Stimulated activated naive CD4-positive, alpha-beta T cell (primary cell): ENCODE results near the gene PLEKHN1.
"Not testable (repeated sequence)": the region's sequence is repeated elsewhere in the genome, so short reads cannot be mapped to it uniquely, and the experiment has no call there.

ENCODE experiments used
- DNase-seq, 6 experiments: peaks; one replicate each; lab custom pipeline; 2025; lab: John Stamatoyannopoulos, UW

PLEKHN1 gene

DNA sequence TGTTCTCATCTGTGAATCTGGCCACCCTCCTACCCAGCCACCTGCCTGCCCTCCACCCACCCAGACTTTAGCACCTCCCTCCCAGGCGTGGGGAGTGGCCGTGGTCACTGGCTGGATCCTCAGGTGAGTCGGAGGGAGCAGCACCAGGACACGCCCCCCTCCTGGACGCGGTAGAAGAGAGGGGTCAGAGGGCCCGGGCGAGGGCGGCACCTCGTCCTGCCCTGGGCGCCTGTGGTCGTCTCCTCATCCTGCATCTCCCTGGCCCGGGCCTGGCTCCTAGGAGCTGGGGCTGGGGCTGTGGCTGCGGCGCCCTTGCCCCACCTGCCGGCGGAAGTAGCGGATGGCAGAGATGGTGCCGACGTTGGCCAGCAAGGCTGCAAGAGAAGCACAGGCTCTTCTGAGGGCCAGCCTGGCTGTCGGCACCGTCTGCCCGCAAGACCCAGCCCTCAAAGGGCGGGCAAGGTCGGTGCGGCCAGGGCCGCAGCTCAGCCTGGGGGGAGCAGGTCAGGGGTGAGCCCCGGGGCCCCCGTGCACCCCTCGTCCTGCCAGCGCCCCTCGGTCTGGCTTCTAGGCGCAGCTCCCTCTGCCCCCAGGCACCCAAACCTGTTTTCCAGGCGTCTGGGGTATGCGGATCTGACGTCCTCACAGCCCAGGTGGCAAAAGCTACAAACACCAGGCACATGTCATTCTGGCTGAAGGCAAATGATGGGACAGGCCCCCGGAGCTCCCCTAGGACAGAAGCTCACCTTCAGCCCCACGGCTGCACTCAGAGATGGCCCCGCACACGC, 9.8 kb downstream of the PLEKHN1 start:
- DNase-seq, result peak in 5 of 6 experiments; percentile 23 to 63 (median 39)

DNA sequence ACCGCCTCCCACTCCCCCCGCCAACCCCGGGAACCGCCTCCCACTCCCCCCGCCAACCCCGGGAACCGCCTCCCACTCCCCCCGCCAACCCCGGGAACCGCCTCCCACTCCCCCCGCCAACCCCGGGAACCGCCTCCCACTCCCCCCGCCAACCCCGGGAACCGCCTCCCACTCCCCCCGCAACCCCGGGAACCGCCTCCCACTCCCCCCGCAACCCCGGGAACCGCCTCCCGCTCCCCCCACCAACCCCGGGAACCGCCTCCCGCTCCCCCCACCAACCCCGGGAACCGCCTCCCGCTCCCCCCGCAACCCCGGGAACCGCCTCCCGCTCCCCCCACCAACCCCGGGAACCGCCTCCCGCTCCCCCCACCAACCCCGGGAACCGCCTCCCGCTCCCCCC, 10.5 kb downstream of the PLEKHN1 start:
- DNase-seq, result not testable (repeated sequence)

DNA sequence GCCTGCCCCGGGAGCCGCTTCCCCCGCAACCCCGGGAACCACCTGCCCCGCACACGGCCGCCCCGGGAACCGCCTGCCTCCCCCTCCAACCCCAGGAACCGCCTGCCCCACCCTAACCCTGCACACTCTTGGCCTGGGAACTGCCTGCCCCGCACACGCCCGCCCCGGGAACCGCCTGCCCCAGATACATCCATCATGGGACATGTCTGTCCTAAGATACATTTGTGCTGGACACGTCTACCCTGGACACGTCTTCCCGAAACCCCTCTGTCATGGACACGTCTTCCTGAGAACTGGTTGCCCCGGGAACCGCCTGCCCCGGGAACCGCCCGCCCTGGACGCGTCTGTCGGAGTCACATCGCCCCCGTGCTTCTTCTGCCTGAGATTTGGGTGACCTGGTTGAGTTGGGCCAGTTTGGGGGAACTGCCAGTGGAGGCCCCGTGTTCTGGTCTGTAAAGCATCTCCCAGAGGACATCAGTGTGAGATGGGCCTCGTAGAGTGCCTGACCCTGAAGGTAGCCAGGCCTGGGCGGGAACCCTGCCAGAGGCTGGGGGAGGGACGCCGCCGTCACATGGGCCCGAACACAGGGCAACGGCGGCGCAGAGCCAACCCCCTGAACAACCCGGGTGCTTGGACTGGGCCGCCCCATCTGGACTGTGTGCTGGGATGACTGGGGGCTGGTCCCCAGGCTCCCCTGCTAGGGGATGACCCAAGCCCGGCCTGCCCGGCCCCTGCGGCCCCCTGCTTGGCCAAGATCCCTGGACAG, 12.0 kb downstream of the PLEKHN1 start:
- no peak for DNase-seq

DNA sequence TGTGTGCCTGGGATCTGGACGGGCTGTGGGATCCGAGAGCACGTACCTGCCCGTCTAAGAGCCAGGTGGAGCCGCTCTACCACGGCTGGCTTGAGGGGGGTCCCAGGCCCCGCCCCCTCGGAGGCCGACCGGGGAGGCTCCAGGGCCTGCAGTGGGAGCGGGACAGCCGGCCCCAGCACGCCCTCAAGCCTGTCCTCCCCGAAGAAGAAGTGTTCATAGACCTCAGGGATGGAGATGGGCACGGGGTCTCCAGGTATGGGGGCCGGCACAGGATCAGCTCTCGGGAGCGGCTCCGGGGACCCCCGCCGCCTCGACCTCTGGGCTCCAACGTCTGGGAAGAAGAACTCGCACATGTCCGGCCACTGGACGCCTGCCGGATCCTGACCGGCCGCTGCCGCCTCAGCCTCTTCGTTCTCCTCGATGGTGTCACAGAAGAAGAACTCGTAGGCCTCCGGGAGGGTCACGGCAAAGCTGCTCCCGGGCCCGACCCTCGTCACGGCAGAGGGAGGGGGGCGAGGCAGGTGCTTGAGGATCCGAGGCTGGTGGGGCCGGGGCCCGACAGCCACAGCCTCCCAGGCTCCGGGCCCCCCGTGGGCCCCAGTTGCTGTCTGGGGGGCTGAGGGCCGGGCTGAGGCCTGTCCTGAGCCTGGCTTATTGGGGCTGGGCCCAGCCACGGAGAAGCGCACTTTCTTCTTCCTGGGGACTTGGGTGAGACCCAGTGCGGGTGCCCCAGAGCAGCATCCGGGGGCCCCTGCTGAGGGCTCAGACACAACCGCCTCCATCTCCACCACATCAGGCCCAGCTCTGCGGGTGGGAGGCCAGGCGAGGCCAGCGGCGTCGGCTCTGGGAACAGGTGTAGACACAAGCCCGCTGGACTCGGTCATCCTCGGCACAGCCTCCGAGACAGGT, 12.8 kb downstream of the PLEKHN1 start:
- DNase-seq, result no peak

DNA sequence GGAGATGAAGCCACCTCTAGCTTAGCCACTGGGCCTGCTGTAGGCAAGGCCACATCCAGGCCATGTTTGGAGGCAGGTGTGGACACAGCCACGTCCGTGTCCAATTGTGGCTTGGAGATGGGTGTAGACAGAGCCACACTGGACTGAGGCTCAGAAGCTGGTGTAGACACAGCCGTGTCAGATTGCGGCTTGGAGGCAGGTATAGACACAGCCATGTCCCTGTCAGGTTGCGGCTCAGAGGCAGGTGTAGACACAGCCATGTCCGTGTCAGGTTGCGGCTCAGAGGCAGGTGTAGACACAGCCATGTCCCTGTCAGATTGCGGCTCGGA, 13.4 kb downstream of the PLEKHN1 start:
- DNase-seq, result no peak

DNA sequence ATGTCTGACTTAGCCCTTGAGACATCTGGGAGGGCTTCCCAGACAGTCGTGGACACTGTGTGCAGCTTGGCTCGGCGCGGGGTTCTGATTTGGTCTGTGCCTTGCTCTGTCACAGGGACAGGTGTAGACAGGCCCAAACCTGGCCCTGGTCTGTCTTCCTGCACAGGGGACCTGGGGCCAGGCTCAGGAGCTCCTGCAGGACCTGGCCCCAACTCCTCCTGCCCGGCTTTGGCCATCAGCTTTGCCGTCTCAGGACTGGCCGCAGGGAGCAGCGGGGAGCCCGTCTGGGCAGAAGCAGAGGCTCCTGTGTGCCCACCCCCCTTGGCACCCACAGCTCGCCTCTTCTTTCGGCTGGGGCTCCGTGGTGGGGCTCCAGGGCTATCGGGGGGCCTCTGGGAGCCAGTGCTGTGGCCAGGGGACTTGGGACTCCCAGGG, 13.9 kb downstream of the PLEKHN1 start:
- no peak for DNase-seq

DNA sequence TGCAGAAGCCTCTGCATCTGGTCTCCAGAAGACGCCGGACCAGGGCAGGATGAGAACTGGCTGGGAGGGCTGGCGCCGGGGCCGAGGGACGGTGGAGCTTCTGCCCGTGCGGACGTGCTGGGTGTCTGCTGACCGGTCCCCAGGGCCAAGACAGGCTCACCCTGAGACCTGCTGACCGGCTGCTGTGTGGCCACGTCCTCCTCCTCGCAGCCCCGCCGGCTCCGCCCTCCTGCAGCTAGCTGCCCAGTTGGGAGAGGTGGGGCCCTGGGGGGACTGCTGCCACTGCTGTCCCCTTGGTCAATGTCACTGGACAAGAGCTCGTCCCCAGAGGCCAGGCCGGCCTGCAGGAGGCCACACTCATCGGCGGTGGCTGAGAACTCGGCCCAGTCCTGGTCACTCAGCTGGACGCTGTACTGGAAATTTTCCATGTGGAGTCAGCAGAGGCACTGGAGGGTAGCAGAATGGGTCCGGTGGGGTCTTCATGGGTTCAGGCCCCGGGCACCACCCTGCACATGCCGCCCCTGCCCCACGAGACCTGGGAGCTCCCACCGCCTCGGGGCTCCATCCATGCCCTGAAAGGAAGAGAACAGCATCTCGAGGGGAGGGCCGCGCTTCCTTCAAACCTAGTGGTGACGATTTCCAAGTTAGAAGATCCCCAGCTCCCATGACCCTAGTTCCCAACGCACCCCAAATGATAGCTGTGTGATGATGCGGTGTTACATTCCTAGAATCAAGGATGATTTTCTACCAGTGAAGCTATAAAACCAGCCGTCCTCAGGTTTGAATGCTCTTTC, 14.5 kb downstream of the PLEKHN1 start:
- DNase-seq, result no peak

DNA sequence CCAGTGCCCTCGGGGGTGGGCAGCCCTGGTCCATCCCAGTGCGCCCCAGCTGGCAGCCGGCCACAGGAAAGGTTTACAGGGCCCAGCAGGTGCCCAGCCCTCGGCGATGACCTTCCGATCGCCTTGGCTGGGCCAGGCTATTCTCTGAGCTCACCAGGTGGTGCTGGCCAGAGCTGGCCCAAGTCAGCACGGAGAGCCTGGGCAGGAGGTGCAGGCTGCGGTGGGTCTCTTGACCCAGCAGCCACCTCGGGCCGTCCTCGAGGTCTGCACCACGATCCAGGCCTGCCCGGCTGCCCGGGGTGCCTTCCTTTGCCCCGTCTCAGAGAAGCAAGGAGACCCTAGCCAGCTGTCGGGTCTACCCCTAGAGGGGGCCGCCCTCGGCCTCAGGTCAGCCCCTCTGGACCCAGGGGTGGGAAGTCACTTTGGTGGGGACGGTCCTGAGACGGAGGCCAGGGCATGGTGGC, 15.2 kb downstream of the PLEKHN1 start:
- no peak for DNase-seq

DNA sequence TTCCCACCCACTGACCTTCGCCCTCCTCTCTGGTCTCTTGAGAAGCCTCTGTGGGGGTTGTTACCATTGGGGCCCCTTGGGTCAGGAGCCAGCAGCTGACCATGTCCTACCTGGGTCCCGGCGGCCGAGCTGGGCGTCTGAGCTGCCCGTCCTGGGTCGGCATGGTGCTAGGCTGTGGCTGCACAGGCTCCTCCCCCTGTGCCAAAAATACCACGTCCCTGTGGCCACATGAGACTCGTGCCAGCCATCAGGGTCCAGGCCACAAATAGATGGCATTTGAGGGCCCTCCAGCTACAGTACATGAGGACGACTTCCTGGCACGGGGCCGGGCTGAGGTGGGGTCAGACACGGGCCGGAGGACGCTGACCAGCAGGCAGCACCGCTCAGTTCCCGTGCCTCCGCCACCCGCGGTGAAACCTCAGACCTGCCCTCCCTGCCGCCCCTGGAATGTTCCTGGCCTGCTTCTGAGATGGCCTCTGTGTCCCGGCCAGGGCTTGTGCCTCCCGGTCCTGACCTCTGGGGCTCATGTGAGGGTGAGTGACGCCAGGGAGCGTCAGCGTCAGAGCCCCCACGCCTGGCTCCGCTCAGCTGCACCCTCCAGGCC, 15.8 kb downstream of the PLEKHN1 start, which contains the start of gene PERM1:
Gene PERM1 (minus strand): TSS at position 139 of the 604 bp plus-strand sequence. CDS start 1,064 bp downstream, outside the sequence.
- no peak for DNase-seq

DNA sequence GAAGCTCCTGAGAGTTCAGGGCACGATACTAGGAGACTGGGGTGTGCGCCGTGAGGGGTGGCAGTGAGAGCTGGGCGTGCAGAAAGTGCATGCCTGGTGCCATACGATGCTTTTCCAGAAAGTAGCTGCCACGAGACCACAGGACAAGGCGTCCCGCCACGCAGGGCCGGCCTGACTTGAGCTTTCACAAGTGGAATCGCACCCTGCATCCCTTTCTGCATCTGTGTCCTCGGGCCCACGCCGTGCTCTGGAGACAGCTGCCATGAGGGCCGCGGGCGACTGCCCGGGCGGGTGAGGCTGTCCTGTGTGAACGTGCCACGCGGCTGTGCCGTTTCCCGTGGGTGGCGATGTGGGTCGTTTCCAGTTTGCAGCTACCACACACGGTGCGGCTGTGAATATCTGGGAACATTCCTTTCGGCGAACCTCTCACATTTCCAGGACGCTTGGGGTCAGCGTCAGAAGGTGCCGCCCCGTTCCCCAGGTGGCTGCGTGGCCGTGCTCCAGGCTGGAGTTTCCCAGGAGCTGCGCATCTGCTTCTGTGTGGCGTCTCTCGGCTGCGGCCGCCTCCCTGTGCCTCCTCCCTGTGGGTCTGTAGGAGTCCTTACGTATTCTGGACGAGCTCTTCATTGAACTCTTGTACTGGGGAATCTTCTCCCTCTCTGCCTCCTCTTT, 16.6 kb downstream of the PLEKHN1 start:
- DNase-seq, result no peak

DNA sequence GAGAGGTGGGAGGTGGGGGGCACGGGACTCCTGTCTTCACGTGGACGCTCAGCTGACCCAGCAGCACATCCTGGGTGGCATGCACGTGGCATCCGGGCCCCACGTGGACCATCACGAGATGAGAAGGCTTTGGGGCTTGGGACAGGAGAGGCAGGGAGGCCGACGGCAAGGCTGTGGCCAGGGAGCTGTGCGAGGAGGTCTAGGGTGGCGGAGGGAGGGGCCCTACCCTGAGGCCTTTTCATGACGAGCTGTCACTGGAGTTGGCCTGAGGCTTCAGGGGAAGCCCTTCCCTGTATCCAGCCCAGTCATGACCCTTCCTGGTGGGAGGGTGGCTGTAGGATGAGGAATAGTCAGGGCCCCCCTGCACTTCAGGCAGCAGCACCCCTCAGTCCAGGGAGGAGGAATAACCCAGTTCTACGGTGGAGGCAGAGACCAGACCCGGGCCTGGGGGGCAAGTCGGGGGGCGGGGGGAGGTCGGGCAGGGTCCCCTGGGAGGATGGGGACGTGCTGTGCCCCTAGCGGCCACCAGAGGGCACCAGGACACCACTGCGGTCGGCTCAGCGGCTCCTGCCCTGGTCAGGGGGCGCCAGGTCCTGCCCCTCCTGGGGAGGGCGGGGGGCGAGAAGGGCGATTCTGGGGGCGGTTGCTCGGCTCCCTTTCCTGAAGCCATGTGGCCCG, 17.7 kb downstream of the PLEKHN1 start:
- peak in 5 of 6 experiments; percentile 28 to 69 (median 42) for DNase-seq

DNA sequence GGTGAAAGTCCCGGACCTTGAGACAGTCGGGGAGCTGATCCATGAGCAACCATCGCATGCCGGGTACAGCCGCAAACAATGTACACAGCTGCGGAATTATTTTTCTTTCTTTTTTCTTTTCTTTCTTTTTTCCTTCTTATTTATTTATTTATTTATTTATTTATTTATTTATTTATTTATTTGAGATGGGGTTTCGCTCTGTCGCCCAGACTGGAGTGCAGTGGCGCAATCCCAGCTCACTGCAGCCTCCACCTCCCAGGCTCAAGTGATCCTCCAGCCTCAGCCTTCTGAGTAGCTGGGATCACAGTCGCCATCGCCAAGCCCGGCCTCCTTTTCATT, 18.2 kb downstream of the PLEKHN1 start:
- DNase-seq, result no peak

DNA sequence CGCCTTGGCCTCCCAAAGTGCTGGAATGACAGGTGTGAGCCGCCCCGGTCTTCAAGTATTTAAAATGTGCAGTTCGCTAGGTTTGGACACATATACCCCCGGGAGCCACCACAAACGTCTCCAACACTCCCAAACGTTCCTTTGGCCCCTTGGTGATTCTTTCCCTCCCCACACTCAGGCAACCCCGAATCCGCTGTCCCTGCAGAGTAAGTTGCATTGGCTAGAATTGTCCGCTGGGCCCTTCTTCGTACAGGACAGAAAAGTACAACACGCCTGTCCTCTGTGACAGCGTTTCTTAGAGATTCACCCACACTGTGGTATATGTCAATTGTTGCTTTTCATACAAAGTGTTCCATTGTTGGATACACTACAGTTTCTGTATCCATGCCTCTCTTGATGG, 18.8 kb downstream of the PLEKHN1 start:
- DNase-seq, result no peak

DNA sequence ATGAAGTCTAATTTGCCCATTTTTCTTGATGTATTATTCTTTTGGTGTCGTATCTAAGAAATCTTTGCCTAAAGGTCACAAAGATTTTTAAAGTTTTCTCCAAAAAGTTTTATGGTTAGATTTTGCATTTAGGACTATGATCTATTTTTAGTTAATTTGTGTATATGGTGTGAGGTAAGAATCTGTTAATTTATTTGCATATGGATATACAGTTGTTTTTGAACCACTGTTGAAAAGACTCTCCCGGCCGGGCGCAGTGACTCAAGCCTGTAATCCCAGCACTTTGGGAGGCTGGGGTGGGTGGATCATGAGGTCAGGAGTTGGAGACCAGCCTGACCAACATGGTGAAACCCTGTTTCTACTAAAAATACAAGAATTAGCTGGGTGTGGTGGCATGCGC, 21.8 kb downstream of the PLEKHN1 start:
- not testable (repeated sequence) for DNase-seq

DNA sequence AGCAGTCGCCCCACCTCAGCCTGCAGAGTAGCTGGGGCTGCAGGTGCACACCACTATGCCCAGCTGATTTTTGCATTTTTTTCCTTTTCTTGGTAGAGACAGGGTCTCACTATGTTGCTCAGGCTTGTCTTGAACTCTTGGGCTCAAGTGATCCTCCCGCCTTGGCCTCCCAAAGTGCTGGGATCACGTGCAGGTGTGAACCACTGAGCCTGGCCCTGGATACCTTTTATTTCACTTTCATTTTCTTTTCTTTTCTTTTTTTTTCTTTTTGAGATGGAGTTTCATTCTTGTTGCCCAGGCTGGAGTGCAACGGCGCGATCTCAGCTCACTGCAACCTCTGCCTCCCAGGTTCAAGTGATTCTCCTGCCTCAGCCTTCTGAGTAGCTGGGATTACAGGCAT, 25.0 kb downstream of the PLEKHN1 start:
- not testable (repeated sequence) for DNase-seq

DNA sequence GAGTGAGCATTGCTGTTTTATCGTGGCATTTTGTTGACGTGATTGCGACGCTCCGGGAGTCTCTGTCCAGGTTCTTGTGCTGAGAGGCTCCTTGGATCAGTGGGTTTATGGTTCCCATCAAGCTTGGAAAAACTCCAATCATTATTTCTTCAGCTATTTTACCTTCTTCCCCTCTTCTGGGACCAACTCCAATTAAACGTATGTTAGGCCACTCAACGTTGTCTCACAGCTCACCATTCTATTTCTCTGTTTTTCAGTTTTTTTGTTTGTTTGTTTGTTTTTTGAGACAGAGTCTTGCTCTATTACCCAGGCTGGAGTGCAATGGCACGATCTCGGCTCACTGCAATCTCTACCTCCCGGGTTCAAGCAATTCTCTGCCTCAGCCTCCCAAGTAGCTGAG, 25.6 kb downstream of the PLEKHN1 start:
- no peak for DNase-seq

DNA sequence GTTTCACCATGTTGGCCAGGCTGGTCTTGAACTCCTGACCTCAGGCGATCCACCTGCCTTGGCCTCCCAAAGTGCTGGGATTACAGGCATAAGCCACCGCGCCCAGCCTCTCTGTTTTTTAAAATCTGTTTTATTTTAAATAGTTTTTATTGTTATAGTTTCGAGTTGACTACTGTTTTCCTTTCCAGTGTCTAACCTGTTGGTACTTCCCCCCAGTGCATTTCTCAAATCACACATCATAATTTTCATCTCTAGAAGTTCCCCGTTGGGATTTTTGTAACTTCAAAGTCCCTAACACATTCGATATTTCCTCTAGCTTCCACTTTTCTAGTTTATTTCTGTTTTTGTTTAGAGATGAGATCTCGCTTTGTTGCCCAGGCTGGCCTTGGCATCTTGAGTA, 26.1 kb downstream of the PLEKHN1 start:
- DNase-seq, result no peak

DNA sequence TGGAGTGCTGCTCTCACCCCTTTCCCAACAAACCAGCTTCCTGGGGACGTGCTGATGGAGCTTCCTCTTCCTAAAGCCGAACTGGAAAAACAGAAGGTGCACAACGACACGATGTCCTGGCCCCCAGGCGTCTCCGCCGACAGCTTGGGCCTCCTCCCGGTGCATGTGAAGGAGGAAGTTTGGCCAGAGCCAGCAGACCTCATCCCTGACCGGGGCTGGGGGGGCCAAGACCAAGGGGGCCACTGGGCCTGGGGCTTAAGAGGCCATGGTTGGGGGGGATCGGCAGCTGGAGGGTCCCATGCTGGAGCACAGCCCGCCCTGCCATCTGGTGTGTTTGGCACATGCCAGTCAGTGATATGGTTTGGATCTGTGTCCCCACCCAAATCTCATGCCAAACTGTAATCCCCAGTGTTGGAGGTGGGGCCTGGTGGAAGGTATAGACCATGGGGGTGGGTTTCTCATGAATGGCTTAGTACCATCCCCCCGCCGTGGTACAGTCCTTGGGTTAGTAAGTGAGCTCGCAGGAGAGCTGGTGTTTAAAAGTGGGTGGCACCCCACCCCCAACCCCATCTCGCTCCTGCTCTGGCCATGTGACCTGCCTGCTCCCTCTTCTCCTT, 27.2 kb downstream of the PLEKHN1 start:
- DNase-seq, result no peak

DNA sequence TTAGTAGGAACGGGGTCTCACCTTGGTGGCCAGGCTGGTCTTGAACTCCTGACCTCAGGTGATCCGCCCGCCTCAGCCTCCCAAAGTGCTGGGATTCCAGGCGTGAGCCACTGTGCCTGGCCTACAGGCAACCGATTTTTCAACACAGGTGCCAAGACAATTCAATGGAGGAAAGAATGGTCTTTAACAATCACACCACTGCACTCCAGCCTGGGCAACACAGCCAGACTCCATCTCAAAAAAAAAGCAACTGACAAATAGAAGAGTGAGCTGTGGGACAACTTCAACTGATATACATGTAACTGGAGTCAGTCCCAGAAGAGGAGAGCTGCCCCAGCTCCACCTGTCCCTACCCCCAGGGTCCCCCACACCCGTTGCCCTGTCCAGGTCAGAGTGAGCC, 28.3 kb downstream of the PLEKHN1 start:
- not testable (repeated sequence) for DNase-seq
